Natural killer cell treated with Interleukin-12 subunit alpha and Interleukin-12 subunit beta and Interleukin-15 and Interleukin-18, amount 100 ng/mL, for 72 hours (primary cell): ENCODE data around the gene HPS3. TPM values are rescaled to one million over a fixed set of nuclear protein-coding genes. Genes with fewer than 3 reads are reported as not detected.
"Not testable (repeated sequence)": the region's sequence is repeated elsewhere in the genome, so short reads cannot be mapped to it uniquely, and the experiment has no call there.

Experiments
- ATAC-seq, 2 donors: fragments of 150-1000 bp; cut with Tn5 transposase in 1 of 2; sonication (Bioruptor Pico), chemical (Tn5 transposase) in 1 of 2; 2 replicates each; pipeline ENCODE4 v1.10.0; 2021
- DNase-seq: peaks from one replicate; pipeline ENCODE4 v3.0.0; 2022; ENCODE audit warnings: low spot score
- H3K27ac Mint-ChIP-seq, 2 donors: 1 replicate in 1 of 2; 2 replicates in 1 of 2; pipeline ENCODE4 v1.8.0; 2022; ENCODE audit warnings: mixed read lengths in 2 of 2, mild to moderate bottlenecking in 1 of 2, moderate library complexity in 1 of 2
- H3K27me3 Mint-ChIP-seq, 2 donors: 1 replicate in 1 of 2; 2 replicates in 1 of 2; pipeline ENCODE4 v1.8.0; 2022; ENCODE audit warnings: mixed read lengths in 2 of 2
- H3K36me3 Mint-ChIP-seq: one replicate; pipeline ENCODE4 v1.8.0; 2022; ENCODE audit warnings: mixed read lengths
- H3K4me1 Mint-ChIP-seq, 2 donors: 1 replicate in 1 of 2; 2 replicates in 1 of 2; pipeline ENCODE4 v1.8.0; 2022; ENCODE audit warnings: low read depth in 2 of 2, mixed read lengths in 2 of 2, mild to moderate bottlenecking in 1 of 2
- H3K4me3 Mint-ChIP-seq: one replicate; pipeline ENCODE4 v1.8.0; 2022; ENCODE audit warnings: mixed read lengths
- H3K9me3 Mint-ChIP-seq: 2 replicates; pipeline ENCODE4 v1.8.0; 2022; ENCODE audit warnings: mixed read lengths
- total RNA-seq, 2 donors: library from RNA; stranded (reverse); gene quantifications; one replicate each; pipeline ENCODE4 v1.2.3, GENCODE V29; 2022

HPS3 gene
- total RNA-seq, 2 donors from 2014 or later, result 15.1 to 27.8 TPM

GRCh38 chr3:149186219-149186618, 56.8 kb downstream of the HPS3 start:
- peaks cover 7 to 11% of the 10 kb centered on the region in 2 donors for H3K27me3 Mint-ChIP-seq
- no peaks in the 10 kb centered on the region for H3K36me3 Mint-ChIP-seq
- H3K4me3 Mint-ChIP-seq, result no peak overlapping the region
- no peaks in the 10 kb centered on the region for H3K9me3 Mint-ChIP-seq
- no peaks in the 10 kb centered on the region for H3K4me1 Mint-ChIP-seq
- H3K27ac Mint-ChIP-seq, result no peak overlapping the region
- DNase-seq, result no peak
- ATAC-seq, result no peak

GRCh38 chr3:149186721-149187120, 57.3 kb downstream of the HPS3 start:
- Mint-ChIP-seq H3K27ac (no peak overlapping the region), H3K9me3 (no peaks in the 10 kb centered on the region)

GRCh38 chr3:149188494-149188893, 59.1 kb downstream of the HPS3 start:
- Mint-ChIP-seq H3K4me3 (no peak overlapping the region), H3K4me1 (no peaks in the 10 kb centered on the region), H3K27me3 (peaks cover 7 to 13% of the 10 kb centered on the region in 2 donors), H3K36me3 (no peaks in the 10 kb centered on the region), H3K27ac (no peak overlapping the region), H3K9me3 (no peaks in the 10 kb centered on the region)
- DNase-seq, result no peak
- ATAC-seq, result no peak

More at GRCh38 chr3:149186721-149187120, 57.3 kb downstream of the HPS3 start:
- H3K4me1 Mint-ChIP-seq, result no peaks in the 10 kb centered on the region
- H3K36me3 Mint-ChIP-seq, result no peaks in the 10 kb centered on the region
- DNase-seq, result no peak
- peaks cover 7 to 13% of the 10 kb centered on the region in 2 donors for H3K27me3 Mint-ChIP-seq
- no peak overlapping the region for H3K4me3 Mint-ChIP-seq
- no peak for ATAC-seq

- ATAC-seq (no peak), DNase-seq (no peak)
- no peaks in the 10 kb centered on the region for H3K9me3 Mint-ChIP-seq
- peak overlapping the region in 1 of 2 donors; percentile 57 for H3K27ac Mint-ChIP-seq
- H3K27me3 Mint-ChIP-seq, result peaks cover 18 to 29% of the 10 kb centered on the region in 2 donors
- no peak overlapping the region for H3K4me3 Mint-ChIP-seq
- H3K4me1 Mint-ChIP-seq, result peaks cover 0 to 7% of the 10 kb centered on the region in 2 donors
- H3K36me3 Mint-ChIP-seq, result no peaks in the 10 kb centered on the region
These were observed 65.8 kb downstream of the HPS3 start for GRCh38 chr3:149195221-149195620.

GRCh38 chr3:149196805-149197592, 67.6 kb downstream of the HPS3 start:
- Mint-ChIP-seq H3K27me3 (peaks cover 14 to 26% of the 10 kb centered on the region in 2 donors), H3K4me3 (peak overlapping the region; percentile 34)
- not testable (repeated sequence) for H3K9me3 Mint-ChIP-seq, ATAC-seq, H3K36me3 Mint-ChIP-seq, H3K27ac Mint-ChIP-seq, DNase-seq, H3K4me1 Mint-ChIP-seq

GRCh38 chr3:149197669-149198068, 68.2 kb downstream of the HPS3 start:
- Mint-ChIP-seq H3K4me1 (peaks cover 0 to 7% of the 10 kb centered on the region in 2 donors), H3K4me3 (peak overlapping the region; percentile 34), H3K27ac (no peak overlapping the region), H3K27me3 (peaks cover 17 to 29% of the 10 kb centered on the region in 2 donors), H3K36me3 (no peaks in the 10 kb centered on the region), H3K9me3 (no peaks in the 10 kb centered on the region)
- no peak for DNase-seq
- ATAC-seq, result no peak

- H3K4me3 Mint-ChIP-seq, result no peak overlapping the region
- no peak for DNase-seq
- peaks cover 1 to 9% of the 10 kb centered on the region in 2 donors for H3K4me1 Mint-ChIP-seq
- H3K27ac Mint-ChIP-seq, result no peak overlapping the region
- no peaks in the 10 kb centered on the region for H3K36me3 Mint-ChIP-seq
- ATAC-seq, result no peak
- no peaks in the 10 kb centered on the region for H3K9me3 Mint-ChIP-seq
- peaks cover 17 to 32% of the 10 kb centered on the region in 2 donors for H3K27me3 Mint-ChIP-seq
These were observed 69.2 kb downstream of the HPS3 start for GRCh38 chr3:149198611-149199010.

- H3K27me3 Mint-ChIP-seq, result peaks cover 23 to 40% of the 10 kb centered on the region in 2 donors
- DNase-seq, result no peak
- ATAC-seq, result no peak
- H3K27ac Mint-ChIP-seq, result no peak overlapping the region
- no peak overlapping the region for H3K4me3 Mint-ChIP-seq
- H3K9me3 Mint-ChIP-seq, result no peaks in the 10 kb centered on the region
- peaks cover 7 to 18% of the 10 kb centered on the region in 2 donors for H3K4me1 Mint-ChIP-seq
- H3K36me3 Mint-ChIP-seq, result no peaks in the 10 kb centered on the region
These were observed 70.0 kb downstream of the HPS3 start for GRCh38 chr3:149199474-149199873.

GRCh38 chr3:149203758-149204157, 74.3 kb downstream of the HPS3 start:
- Mint-ChIP-seq H3K4me3 (peak overlapping the region; percentile 5), H3K27ac (no peak overlapping the region), H3K9me3 (no peaks in the 10 kb centered on the region), H3K36me3 (no peaks in the 10 kb centered on the region), H3K4me1 (peaks cover 7 to 12% of the 10 kb centered on the region in 2 donors), H3K27me3 (peaks cover 21 to 50% of the 10 kb centered on the region in 2 donors)
- DNase-seq (no peak), ATAC-seq (peak; percentile 52 to 75)

- Mint-ChIP-seq H3K9me3 (no peaks in the 10 kb centered on the region), H3K4me3 (no peak overlapping the region), H3K27me3 (peaks cover 19 to 53% of the 10 kb centered on the region in 2 donors), H3K27ac (no peak overlapping the region), H3K36me3 (no peaks in the 10 kb centered on the region), H3K4me1 (peaks cover 7 to 12% of the 10 kb centered on the region in 2 donors)
- ATAC-seq (no peak), DNase-seq (no peak)
These were observed 75.1 kb downstream of the HPS3 start for GRCh38 chr3:149204390-149204991.

- peaks cover 18 to 57% of the 10 kb centered on the region in 2 donors for H3K27me3 Mint-ChIP-seq
- ATAC-seq, result no peak
- H3K4me3 Mint-ChIP-seq, result no peak overlapping the region
These were observed 78.0 kb downstream of the HPS3 start for GRCh38 chr3:149207475-149207874.

GRCh38 chr3:149209431-149209830, 80.0 kb downstream of the HPS3 start:
- no peak for ATAC-seq
- Mint-ChIP-seq H3K4me1 (peaks cover 0 to 1% of the 10 kb centered on the region in 2 donors), H3K4me3 (no peak overlapping the region), H3K9me3 (no peaks in the 10 kb centered on the region), H3K36me3 (no peaks in the 10 kb centered on the region), H3K27me3 (peaks cover 12 to 54% of the 10 kb centered on the region in 2 donors), H3K27ac (no peak overlapping the region)
- no peak for DNase-seq

More at GRCh38 chr3:149207475-149207874, 78.0 kb downstream of the HPS3 start:
- H3K4me1 Mint-ChIP-seq, result peaks cover 7 to 12% of the 10 kb centered on the region in 2 donors
- no peak overlapping the region for H3K27ac Mint-ChIP-seq
- no peak for DNase-seq
- no peaks in the 10 kb centered on the region for H3K9me3 Mint-ChIP-seq
- H3K36me3 Mint-ChIP-seq, result no peaks in the 10 kb centered on the region

GRCh38 chr3:149212386-149212785, 82.9 kb downstream of the HPS3 start:
- H3K36me3 Mint-ChIP-seq, result no peaks in the 10 kb centered on the region
- DNase-seq, result no peak
- ATAC-seq, result no peak
- H3K9me3 Mint-ChIP-seq, result no peaks in the 10 kb centered on the region
- no peaks in the 10 kb centered on the region for H3K4me1 Mint-ChIP-seq
- H3K27me3 Mint-ChIP-seq, result peaks cover 6 to 33% of the 10 kb centered on the region in 2 donors
- no peak overlapping the region for H3K4me3 Mint-ChIP-seq
- no peak overlapping the region for H3K27ac Mint-ChIP-seq

- no peak overlapping the region for H3K4me3 Mint-ChIP-seq
- DNase-seq, result no peak
- H3K27me3 Mint-ChIP-seq, result peaks cover 5 to 20% of the 10 kb centered on the region in 2 donors
- H3K36me3 Mint-ChIP-seq, result no peaks in the 10 kb centered on the region
- no peaks in the 10 kb centered on the region for H3K9me3 Mint-ChIP-seq
- H3K27ac Mint-ChIP-seq, result peak overlapping the region in 1 of 2 donors; percentile 72
- no peaks in the 10 kb centered on the region for H3K4me1 Mint-ChIP-seq
- no peak for ATAC-seq
These were observed 85.3 kb downstream of the HPS3 start for GRCh38 chr3:149214702-149215101.
